BE2C (cell line): ENCODE results near the gene LILRA1. TPM values are rescaled to one million over a fixed set of nuclear protein-coding genes. Genes with fewer than 3 reads are reported as not detected.
"Not testable (repeated sequence)": the region's sequence is repeated elsewhere in the genome, so short reads cannot be mapped to it uniquely, and the experiment has no call there.

Experiments used
- DNase-seq: peaks from one replicate; pipeline ENCODE4 v3.0.0-alpha.2; 2020
- H3K27me3 ChIP-seq: fragments of 250-450 bp; sonication (Bioruptor Pico); 2 replicates; pipeline ENCODE4 v1.5.1; 2020; ENCODE audit warnings: mild to moderate bottlenecking
- H3K36me3 ChIP-seq: fragments of 250-450 bp; sonication (Bioruptor Pico); 2 replicates; pipeline ENCODE4 v1.5.1; 2020; ENCODE audit warnings: mild to moderate bottlenecking
- H3K4me1 ChIP-seq: fragments of 250-450 bp; sonication (Bioruptor Pico); 2 replicates; pipeline ENCODE4 v1.5.1; 2020
- H3K4me3 ChIP-seq: 2 replicates; pipeline ENCODE4 v1.5.1; 2011; ENCODE audit warnings: low read depth, low read length
- H3K9me3 ChIP-seq: fragments of 250-450 bp; sonication (Bioruptor Pico); 2 replicates; pipeline ENCODE4 v1.5.1; 2020
- CTCF ChIP-seq: IDR thresholded peaks from 2 replicates; pipeline ENCODE4 v1.5.1; 2012; ENCODE audit warnings: mild to moderate bottlenecking, low read depth, low read length
- polyA plus RNA-seq: library from polyadenylated mRNA; unstranded; fragments of >200 nt; gene quantifications from one replicate; pipeline ENCODE4 v1.2.1, GENCODE V29; 2012; ENCODE audit warnings: low read depth, missing spikeins; ENCODE audit not compliant: insufficient read length, insufficient read depth

Gene LILRA1
- polyA plus RNA-seq, result not detected

GRCh38 chr19:54593445-54593844, at the start of gene LILRA1:
LILRA1 (plus strand) TSS chr19:54593632; CDS start chr19:54594245, 613 bp downstream.
- not testable (repeated sequence) for H3K4me3 ChIP-seq, H3K36me3 ChIP-seq, H3K9me3 ChIP-seq, H3K4me1 ChIP-seq, DNase-seq
- peaks cover 20% of the 10 kb centered on the region for H3K27me3 ChIP-seq

- Histone ChIP-seq H3K27me3 (peaks cover 24% of the 10 kb centered on the region), H3K9me3 (no peaks in the 10 kb centered on the region), H3K36me3 (no peaks in the 10 kb centered on the region), H3K4me3 (no peak overlapping the region), H3K4me1 (no peaks in the 10 kb centered on the region)
- DNase-seq, result no peak
- TF ChIP-seq CTCF, result no peak
Measured at GRCh38 chr19:54548806-54549205, 44.6 kb upstream of the LILRA1 start.

GRCh38 chr19:54549224-54549623, 44.2 kb upstream of the LILRA1 start:
- H3K4me1 ChIP-seq, result no peaks in the 10 kb centered on the region
- no peak for TF ChIP-seq CTCF
- H3K4me3 ChIP-seq, result no peak overlapping the region
- H3K9me3 ChIP-seq, result no peaks in the 10 kb centered on the region
- H3K27me3 ChIP-seq, result peaks cover 24% of the 10 kb centered on the region
- no peaks in the 10 kb centered on the region for H3K36me3 ChIP-seq
- DNase-seq, result no peak

- Histone ChIP-seq H3K9me3 (no peaks in the 10 kb centered on the region), H3K27me3 (peaks cover 19% of the 10 kb centered on the region), H3K4me1 (no peaks in the 10 kb centered on the region), H3K36me3 (no peaks in the 10 kb centered on the region), H3K4me3 (no peak overlapping the region)
- TF ChIP-seq CTCF, result no peak
- DNase-seq, result no peak
Measured at GRCh38 chr19:54551293-54551692, 42.1 kb upstream of the LILRA1 start.

- Histone ChIP-seq H3K4me3 (no peak overlapping the region), H3K36me3 (no peaks in the 10 kb centered on the region), H3K4me1 (no peaks in the 10 kb centered on the region), H3K27me3 (peaks cover 18% of the 10 kb centered on the region), H3K9me3 (no peaks in the 10 kb centered on the region)
- TF ChIP-seq CTCF, result no peak
- no peak for DNase-seq
Measured at GRCh38 chr19:54551950-54552912, 41.2 kb upstream of the LILRA1 start.

- H3K4me1 ChIP-seq, result no peaks in the 10 kb centered on the region
Measured at GRCh38 chr19:54552913-54553310, 40.5 kb upstream of the LILRA1 start.

More at GRCh38 chr19:54552913-54553310, 40.5 kb upstream of the LILRA1 start:
- Histone ChIP-seq H3K9me3 (no peaks in the 10 kb centered on the region), H3K27me3 (peaks cover 18% of the 10 kb centered on the region), H3K36me3 (no peaks in the 10 kb centered on the region), H3K4me3 (no peak overlapping the region)
- DNase-seq, result no peak
- TF ChIP-seq CTCF, result no peak
